ENCODE data around the gene AREL1. TPM values are rescaled to one million over a fixed set of nuclear protein-coding genes. Genes with fewer than 3 reads are reported as not detected.

AREL1 gene, protein sequence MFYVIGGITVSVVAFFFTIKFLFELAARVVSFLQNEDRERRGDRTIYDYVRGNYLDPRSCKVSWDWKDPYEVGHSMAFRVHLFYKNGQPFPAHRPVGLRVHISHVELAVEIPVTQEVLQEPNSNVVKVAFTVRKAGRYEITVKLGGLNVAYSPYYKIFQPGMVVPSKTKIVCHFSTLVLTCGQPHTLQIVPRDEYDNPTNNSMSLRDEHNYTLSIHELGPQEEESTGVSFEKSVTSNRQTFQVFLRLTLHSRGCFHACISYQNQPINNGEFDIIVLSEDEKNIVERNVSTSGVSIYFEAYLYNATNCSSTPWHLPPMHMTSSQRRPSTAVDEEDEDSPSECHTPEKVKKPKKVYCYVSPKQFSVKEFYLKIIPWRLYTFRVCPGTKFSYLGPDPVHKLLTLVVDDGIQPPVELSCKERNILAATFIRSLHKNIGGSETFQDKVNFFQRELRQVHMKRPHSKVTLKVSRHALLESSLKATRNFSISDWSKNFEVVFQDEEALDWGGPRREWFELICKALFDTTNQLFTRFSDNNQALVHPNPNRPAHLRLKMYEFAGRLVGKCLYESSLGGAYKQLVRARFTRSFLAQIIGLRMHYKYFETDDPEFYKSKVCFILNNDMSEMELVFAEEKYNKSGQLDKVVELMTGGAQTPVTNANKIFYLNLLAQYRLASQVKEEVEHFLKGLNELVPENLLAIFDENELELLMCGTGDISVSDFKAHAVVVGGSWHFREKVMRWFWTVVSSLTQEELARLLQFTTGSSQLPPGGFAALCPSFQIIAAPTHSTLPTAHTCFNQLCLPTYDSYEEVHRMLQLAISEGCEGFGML
- total RNA-seq = 24.9 and 25.8 TPM in 2 replicates

DNA sequence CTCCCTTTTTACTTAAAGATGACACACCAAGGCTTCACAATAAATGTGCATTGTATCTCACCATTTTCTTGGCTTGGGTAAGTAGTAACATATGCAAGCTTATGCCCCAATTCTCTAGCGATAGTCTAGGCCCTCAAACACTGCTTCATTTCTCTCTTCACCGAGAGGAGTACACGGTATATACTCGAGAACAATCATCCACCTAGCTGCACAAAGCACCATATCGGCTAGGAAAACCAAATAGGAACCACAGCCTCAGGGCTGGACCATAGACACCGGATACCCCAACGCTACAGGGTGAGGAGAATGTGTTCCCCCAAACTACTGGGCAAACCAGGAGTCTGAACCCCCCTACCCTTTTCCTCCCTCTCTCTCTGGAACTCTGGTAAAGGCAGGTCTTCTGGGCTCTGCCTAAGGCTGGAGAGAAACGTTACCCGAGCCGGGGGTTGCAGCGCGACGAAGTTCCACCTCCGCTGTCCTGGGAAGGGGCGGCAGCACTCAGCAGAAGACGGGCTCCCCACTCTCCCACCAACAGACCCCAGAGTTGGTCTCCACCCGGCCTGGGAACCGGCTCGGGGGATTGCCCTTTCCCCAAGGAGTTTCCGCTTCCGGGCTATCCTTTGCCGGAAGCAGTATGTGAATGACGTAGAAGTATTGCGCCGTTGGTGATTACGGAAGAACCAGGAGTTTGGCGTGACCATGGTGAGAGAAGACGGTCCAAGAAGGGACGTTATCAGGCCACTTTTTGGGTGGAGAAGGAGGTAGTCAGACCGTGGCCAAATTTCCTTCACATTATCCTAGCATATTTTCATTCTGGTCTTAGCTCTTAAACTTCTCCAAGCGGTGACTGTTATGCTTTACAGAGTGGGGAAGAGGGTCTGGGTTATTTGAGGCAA, at the start of gene AREL1, which contains the start of gene FCF1:
TSS of gene AREL1 (minus strand) at position 582 of the 896 bp plus-strand sequence. CDS start 27,465 bp downstream, outside the sequence.
TSS of gene FCF1 (plus strand) at position 646 of the 896 bp plus-strand sequence. CDS start at position 700, 54 bp downstream.

DNA sequence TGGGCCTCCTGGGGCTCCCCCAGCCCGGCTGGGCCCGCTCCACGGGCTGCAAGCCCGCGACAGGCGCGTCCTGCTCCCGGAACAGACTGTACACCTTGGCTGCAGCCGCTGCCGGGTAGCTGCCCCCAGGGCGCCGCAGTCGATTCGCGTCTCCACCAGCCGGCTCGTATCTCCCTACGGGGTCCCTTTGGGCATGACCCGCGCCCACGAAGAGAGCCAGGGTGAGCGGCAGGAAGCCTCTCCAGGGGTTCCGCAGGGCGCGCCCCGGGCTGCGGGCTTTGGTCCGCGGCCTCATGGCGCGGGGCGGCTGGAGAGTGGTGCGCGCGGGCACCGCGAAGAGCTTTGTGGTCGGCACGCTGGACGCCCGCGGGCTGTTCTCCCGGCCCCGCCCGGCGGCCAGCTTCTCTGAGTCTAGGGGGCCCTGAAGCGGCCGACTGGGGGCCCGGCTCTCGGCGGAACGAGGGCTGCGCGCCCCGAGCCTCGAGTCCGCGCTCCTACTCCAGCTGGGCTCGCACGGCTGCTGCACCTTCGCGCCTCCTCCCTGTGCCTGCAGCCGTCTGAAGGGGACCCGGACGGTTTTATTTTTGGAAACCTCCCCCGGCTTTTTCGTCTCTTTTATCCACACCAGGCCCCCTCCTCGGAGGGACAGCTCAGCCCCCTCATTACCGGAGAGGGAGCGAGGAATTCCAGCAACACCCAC, 101.1 kb downstream of the AREL1 start, which contains the start of gene LTBP2:
TSS of gene LTBP2 (minus strand) at position 588 of the 700 bp plus-strand sequence. CDS start at position 295, 293 bp downstream.

Other genes starting within 250 kb of the AREL1 start
- gene NPC2, start 219.8 kb downstream of the AREL1 start, total RNA-seq = 172 and 208 TPM in 2 replicates
- 23.1 and 29.1 TPM in 2 replicates for gene ISCA2, start 219.3 kb downstream of the AREL1 start, total RNA-seq
- 165 and 248 TPM in 2 replicates for gene LTBP2, start 100.8 kb downstream of the AREL1 start, total RNA-seq
- 30.6 and 58.2 TPM in 2 replicates for gene FCF1, start 64 bp upstream of the AREL1 start, total RNA-seq
- gene YLPM1, start 50.2 kb upstream of the AREL1 start, total RNA-seq = 31.9 and 45.7 TPM in 2 replicates
- gene PROX2, start 163.1 kb upstream of the AREL1 start, total RNA-seq = not detected in 2 replicates
- 126 and 127 TPM in 2 replicates for gene DLST, start 168.8 kb upstream of the AREL1 start, total RNA-seq
- 1.0 and 1.2 TPM in 2 replicates for gene RPS6KL1, start 210.2 kb upstream of the AREL1 start, total RNA-seq
- 14.8 and 22.5 TPM in 2 replicates for gene PGF, start 242.5 kb upstream of the AREL1 start, total RNA-seq

Data from smooth muscle cell of trachea (primary cell).